Measurements from ENCODE around the gene AP2S1.

AP2S1 gene

DNA sequence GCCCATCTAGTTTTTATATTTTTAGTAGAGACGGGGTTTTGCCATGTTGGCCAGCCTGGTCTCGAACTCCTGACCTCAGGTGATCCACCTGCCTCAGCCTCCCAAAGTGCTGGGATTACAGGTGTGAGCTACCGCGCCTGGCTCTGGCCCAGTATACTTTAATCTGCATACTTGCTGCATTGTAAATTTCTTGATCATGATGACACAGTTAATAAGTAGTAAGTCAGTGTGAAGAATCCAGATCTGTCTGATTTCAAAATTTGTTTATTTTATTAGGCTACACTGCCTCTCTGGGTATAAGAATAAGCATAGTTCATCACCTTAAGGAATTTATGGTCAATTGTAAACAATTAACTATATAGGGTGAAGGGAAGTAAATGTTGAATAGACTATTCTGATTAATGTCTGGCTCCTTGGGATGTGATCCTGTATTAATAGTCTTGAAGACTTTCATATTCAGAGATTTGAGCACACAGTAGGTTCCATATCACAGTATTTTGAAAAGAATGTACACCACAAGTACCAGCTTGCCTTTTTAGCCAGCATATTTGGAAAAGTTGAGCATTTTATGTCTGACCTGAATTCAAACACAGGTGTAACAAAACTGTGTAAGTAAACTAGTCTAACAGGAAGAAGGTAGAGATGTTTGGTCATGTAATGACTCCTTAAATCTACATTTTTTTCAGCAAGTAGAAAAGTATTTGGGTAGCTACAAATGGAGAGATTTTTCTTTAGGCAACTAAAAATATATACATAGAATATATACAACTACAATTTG lies 17.6 kb upstream of the AP2S1 start:
- in situ Hi-C loops (cut with MboI; ENCODE audit: low sequenced_read_pairs) = loop anchor here (25.0 kb wide), 1 partner anchor 119 kb away; no protein-coding TSS in a partner anchor

DNA sequence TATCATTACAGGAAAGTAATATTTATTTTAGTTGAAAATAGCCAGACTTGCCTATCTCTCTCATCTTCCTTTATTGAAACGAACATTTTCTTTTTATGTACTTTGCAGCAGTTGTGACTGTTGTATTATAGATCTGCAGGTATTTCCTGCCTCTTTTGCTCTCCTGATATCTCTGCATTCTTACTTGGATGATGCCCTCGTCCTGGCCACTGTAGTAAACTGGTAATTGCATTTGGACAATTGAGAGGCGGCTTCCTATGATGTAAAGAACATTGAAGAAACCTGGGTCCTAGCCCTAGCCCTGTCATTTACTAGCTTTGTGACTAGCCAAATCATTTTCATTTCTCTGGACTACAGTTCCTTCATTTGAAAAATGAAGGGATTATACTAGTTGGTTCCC lies 16.5 kb upstream of the AP2S1 start:
- in situ Hi-C loops (cut with MboI; ENCODE audit: low sequenced_read_pairs) = loop anchor here (25.0 kb wide), 1 partner anchor 120 kb away; no protein-coding TSS in a partner anchor

DNA sequence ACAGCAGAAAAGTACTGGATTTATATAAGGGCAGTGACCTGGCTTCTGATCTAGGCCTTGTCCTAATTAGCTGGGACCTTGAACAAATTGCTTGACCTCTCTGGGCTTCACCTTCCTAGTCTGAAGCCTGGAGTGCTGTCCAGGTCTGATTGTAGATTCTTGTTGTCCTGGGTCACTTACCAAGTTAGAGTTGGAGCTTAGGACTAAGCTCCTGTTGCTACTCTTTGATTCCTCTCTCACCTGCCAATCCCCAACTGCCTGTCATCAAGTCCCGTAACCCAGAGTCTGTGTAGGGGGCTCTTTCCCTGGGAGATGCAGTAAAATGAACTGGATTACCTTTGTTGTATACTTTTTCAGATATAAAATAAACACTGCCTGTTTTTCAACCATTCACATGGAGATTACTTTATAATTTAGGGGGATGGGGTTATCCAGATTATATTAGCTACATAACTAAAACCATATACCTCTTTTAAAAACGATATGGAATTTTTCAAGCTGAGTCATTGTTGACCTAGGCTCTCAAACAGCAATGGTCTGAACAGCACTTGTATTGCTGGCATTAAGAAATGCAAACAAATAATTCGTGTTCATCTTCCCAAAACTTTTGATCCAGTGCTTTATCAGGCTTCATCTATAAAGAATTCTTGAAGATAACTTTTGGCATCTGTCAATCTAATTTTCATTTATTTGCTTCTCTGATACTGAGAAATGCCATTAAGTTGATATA lies 15.9 kb upstream of the AP2S1 start:
- in situ Hi-C loops (cut with MboI; ENCODE audit: low sequenced_read_pairs) = loop anchor here (25.0 kb wide), 1 partner anchor 121 kb away; no protein-coding TSS in a partner anchor

DNA sequence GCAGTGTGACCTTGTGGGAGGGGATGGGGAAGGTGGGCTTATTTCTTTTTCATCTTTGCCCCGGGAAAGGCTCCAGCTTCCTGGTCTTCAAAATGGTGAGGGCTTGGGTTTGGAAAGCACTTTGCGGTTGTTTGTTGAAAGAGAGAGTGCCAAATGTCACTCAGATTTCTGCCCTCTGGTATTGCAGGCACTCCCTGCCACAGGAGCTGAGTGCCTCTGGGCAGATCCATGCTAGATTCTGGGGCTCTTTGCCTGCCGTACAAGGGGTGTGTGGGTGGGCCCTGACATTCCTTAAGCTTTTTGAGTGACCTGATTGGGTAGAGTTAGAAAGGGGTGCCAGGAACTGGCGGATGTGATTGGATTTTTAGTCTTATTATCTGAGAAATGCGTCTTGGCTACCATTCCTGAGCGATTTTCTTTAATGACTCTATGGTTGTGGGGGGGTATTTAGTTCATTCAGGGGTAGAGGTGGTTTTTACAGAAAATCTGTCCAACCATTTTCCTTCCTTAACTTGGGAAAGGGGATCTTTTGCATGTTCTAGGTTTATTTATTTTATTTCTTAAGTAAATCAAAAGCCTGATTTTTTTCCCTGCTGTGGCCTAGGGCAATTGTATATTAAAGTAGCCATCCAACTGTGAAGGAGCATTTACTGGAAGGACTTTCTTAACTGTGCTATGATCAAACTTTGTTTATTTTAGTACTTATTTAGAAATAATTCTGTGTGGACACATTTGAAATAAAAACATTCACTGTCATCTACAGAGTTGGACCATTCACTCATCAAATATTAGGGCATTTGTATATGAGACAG lies 13.4 kb upstream of the AP2S1 start:
- in situ Hi-C loops (cut with MboI; ENCODE audit: low sequenced_read_pairs) = loop anchor here (25.0 kb wide), 1 partner anchor 123 kb away; no protein-coding TSS in a partner anchor

DNA sequence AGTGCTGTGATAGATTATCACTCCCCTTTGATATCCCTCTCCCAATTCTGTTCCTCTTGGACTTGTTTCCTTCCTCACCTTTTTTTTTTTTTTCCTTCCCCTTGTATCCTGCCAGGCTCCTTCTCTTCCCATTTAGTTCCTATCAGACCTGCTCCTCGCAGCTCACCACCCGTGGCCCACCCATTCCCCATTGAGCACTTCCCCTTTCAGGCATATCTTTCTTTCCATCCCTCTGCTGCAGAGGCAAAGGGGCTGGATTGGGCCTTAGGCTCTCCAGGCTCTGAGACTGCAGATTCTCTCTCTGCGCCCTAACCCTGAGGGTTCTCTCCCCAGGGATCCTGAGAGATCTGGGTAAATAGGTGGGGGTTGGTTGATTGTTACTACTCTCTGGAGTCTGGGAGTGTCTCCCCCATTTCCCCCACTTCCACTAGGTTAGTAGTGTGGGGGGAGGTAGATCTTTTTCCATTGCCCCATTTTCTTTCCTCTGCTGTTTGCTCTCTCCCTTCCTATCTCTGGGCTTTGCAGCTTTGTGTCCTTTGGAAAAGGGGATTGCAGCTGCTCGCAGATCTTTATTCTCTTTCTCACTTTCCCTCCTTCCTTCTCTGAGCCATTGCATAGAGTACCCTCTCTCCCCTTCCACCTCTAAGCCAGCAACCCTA lies 12.5 kb upstream of the AP2S1 start:
- in situ Hi-C loops (cut with MboI; ENCODE audit: low sequenced_read_pairs) = loop anchor here (25.0 kb wide), 1 partner anchor 124 kb away; no protein-coding TSS in a partner anchor

DNA sequence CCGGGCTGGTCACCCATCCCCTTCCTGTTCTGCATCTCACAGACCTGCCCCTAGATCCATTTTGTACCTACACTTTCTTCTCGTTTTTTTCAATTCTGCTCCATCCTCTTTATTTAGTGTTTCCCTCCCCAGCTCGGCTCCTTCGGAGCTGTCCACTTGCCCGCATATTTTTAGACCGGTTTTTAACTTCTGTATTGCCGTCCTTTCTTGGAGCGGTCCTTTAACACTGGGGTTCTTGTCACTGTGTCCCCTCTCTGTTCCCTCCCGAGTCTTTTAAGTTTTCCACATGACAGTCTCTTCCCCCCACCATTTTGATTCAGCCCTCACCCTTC lies 11.8 kb upstream of the AP2S1 start:
- in situ Hi-C loops (cut with MboI; ENCODE audit: low sequenced_read_pairs) = loop anchor here (25.0 kb wide), 1 partner anchor 125 kb away; no protein-coding TSS in a partner anchor

DNA sequence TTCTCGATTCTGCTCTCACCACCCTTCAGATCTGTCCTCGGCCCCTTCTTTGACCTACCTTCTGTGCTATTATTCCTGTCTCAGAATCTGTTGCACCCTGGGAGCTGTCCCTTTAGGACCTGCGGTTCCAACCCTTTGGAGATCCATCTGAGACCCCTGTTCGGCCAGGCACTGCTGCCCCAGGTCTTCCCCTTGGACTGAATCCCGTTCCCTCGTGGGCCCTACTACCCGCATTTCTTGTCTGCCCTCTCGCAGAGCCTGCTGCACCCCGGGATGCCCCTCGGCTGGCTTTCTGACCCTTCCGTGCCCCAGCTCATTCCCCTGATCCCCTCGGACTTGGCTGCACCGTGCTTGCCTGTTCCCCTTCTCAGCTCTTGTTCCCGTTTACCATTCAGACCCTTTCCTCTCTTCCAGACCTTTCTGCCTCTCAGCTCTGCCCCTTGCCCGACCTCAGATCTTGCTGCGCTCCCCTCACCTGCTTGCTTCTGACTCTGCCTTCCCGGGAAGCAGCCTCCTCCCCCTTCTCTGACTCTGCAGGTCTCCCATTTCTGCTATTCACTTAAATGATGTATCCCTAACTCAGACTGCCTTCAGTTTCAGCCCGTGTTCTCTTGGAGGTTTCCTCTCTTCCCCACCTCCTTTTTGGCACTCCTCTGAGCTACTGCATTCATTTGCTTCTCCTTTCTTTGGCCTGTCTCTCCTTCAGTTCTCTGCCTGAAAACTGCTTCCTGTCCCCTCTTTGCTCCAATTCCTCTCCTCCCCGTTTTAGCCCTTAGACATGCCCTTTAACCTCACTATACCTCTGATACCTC lies 11.3 kb upstream of the AP2S1 start:
- in situ Hi-C loops (cut with MboI; ENCODE audit: low sequenced_read_pairs) = loop anchor here (25.0 kb wide), 1 partner anchor 125 kb away; no protein-coding TSS in a partner anchor

DNA sequence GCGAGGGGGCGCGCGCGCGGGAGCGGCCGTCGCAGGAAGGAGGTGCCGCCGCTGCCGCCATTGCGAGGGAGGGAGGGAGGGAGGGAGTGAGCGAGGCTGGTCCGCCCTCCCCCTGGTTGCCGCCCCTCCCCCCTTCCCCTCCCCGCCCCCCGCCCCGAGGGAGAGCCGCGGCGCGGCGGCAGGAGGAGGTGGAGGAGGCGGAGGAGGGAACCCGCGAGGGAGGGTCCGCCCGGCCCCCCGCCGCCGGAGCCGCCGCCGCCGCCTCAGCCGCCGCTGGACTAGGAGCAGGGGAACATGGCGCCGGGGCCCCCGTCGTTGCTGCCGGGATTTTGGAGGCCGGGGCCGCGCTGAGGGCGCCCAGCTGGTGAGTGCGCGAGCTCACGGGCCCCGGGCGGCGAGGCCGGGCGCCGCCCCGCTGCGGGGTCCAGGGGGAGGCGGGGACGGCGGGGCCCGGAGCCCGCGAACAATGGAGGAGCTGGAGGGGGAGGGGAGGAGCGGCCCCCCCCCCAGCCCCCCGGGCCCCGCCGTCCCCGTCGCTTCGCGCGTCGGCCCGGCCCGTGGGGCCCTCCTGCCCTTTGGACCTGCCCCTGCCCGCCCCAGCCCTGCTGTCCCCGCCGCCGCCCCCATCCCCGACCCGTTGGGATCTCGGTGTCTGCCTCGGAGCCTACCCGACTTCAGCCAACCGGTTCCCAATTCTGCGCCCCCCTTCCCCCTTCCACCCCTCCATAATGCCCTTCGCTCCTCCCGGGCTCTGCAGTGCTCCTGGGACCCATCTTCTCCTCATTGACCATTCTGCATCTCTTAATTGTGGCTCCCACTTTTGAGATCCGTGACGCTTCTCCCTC lies 10.4 kb upstream of the AP2S1 start, which contains the start of gene ARHGAP35:
Gene ARHGAP35 (plus strand): TSS at position 152 of the 845 bp plus-strand sequence. CDS start 57,679 bp downstream, outside the sequence.
- in situ Hi-C loops (cut with MboI; ENCODE audit: low sequenced_read_pairs) = loop anchor here (25.0 kb wide), 1 partner anchor 126 kb away; no protein-coding TSS in a partner anchor

DNA sequence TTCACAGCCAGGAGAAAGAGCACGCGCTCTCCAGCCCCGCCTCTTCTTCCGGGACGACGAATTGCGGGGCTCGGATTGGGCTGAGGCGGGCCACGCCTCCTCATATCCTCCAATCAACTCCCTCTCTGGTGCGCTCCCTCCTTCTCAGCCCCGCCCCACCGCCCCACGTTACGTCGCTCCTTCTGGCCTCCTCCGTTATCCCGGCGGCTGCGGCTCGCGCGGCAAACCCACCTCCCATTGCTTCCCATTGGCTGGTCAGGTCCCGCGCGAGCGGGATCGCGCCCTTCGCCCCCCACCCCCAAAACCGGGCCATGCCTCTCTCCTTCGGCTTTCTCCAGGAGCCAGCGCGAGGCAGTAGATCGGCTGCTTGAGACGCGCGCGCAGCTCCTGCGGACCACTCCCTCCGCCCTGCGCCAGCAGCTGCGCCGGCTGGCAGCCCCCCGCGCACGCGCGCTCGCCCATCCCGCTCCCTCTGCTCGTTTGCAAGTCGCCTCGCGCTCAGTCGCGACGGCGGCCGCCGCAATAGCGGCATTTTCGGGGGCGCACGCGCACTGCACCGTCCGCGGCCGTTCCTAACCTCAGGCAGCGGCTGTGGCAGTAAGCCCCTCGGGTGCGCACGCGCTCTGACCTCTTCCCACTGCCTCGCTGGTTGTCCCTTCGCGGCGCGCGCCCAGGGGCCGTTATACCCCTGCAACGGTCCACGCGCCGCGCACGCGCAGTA lies 9.6 kb upstream of the AP2S1 start:
- in situ Hi-C loops (cut with MboI; ENCODE audit: low sequenced_read_pairs) = loop anchor here (25.0 kb wide), 1 partner anchor 127 kb away; no protein-coding TSS in a partner anchor

DNA sequence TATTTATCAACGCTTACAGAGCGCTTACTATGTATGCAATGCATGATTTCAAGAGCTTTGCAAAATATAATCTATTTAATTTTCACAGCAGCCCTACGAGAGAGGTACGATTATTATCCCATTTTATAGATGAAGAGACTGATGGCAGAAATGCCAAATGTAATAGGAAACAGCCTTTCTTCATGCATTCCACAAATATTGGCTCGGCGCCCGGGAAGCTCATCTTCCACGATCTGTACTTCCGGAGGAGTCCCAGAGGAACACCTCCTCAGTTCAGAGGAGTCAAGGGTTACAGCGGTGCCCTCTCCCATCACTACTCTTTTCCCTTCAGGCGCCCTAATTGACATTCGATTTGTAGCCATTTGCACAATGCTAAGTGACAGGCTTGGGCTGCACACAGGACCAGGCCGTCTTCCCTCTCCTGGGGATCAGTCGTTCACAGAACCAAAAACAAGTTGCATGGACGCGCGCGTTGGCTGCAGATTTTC lies 9.0 kb upstream of the AP2S1 start:
- in situ Hi-C loops (cut with MboI; ENCODE audit: low sequenced_read_pairs) = loop anchor here (25.0 kb wide), 1 partner anchor 128 kb away; no protein-coding TSS in a partner anchor

DNA sequence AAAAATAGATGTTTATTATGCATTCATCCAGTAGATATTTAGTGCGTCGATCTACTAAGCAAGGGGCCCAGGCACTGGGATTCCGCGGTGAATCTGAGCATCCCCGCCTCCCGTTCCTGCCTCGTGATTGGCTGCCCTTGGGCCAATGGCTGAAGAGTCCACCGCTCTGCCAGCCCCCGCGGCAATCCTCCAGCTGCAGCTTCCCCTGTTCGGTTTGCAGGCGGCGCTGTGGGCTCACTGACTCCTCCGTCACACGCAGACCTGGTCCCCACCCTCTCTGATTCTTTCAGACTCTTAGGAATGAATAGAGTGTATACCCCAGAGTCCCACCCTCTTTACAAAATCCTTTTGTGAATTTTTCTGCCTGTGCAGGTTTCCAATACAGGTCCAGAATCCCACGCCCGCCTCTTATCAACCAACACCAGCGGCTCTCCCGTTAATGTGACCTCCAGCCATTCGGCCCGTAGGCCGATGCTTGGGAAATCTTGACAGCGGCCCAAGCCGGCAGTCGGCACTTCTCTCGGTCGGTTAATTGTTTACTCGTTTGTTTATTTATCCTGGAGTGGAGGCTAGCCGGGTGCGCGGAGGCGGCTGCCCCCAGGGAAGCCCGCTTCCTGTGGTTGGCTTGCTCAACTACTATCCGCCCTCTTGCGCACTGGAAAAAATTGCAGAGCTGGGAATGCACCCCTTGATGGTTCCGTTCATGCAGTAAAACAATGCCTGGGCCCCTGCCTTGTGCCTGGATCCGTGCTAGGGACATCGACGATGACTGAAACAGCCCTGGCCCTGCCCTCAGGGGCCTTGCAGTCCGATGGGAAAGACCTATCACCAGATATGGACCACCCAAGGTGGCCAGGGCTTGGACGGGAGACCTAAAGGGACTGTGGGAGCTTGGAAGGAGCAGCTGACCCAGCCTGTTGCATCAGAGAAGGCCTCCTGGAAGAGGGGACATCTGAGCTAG lies 5.7 kb upstream of the AP2S1 start:
- in situ Hi-C loops (cut with MboI; ENCODE audit: low sequenced_read_pairs) = loop anchor here (25.0 kb wide), 1 partner anchor 131 kb away; no protein-coding TSS in a partner anchor

DNA sequence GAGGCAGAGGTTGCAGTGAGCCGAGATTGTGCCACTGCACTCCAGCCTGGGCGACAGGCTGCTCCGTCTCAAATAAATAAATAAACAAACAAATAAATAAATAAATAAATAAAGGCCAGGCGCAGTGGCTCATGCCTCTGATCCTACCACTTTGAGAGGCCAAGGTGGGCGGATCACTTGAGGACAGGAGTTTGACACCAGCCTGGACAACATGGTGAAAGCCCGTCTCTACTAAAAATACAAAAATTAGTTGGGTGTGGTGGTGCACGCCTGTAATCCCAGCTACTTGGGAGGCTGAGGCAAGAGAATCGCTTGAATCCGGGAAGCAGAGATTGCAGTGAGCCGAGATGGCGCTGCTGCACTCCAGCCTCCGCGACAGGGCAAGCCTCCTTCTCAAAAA lies 4.1 kb upstream of the AP2S1 start:
- in situ Hi-C loops (cut with MboI; ENCODE audit: low sequenced_read_pairs) = loop anchor here (25.0 kb wide), 1 partner anchor 133 kb away; no protein-coding TSS in a partner anchor

DNA sequence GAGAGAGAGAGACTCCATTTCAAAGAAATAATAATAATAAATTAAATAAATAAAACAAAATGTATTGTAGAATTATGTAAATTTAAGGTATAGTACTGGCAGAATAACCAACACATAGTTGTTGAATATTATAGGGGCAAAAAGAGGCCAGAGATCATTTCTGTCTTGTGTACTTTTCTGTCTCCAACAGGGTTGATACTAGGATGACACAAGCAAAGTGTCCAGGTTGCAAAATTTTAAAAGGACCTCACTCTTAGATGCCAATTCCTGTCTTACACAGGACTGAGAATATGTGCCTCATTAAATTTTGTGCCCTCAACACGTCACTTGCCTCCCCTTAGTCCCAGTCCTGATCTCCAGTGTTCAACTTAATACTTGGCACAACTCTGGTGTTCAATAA lies 2.2 kb upstream of the AP2S1 start:
- in situ Hi-C loops (cut with MboI; ENCODE audit: low sequenced_read_pairs) = loop anchor here (25.0 kb wide), 1 partner anchor 134 kb away; no protein-coding TSS in a partner anchor

DNA sequence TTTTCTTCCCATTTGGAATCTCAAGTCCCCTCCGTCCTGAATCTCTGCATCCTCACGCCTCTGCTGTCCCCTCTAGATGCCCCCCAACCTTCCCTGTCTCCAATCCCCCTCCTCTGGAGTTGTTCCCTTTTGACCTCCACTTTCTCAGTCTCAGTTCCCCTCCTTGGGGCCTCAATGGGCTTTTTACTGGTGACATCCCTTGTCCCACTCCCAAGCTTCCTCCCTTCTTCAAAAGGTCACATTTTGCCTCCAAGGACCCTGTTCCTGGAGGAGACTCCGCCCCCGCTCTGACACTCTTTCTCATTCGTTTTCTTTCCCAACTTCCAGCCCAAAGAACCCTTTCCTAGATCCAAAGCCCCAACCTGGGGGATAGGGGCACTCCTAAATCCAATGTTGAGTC lies 1.0 kb downstream of the AP2S1 start:
- in situ Hi-C loops (cut with MboI; ENCODE audit: low sequenced_read_pairs) = loop anchor here (25.0 kb wide), 1 partner anchor 138 kb away; no protein-coding TSS in a partner anchor

DNA sequence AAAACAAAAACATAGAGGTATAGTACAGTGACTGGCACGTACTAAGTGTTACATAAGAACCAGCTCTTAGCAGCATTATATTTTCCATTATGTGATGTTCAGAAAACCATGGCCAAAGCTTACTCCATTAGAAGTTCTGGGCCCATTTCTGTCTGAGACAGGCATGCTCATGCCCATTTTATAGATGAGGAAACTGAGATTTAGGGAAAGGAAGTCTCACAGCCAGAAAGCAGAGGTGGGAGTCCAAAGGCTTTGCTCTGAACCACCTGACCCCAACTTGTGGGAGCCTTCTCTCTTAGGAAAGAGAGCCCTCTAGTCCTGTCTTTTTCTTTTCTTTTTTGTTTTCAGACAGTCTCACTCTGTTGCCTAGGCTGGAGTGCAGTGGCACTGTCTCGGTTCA lies 2.3 kb downstream of the AP2S1 start:
- in situ Hi-C loops (cut with MboI; ENCODE audit: low sequenced_read_pairs) = no loop called here

DNA sequence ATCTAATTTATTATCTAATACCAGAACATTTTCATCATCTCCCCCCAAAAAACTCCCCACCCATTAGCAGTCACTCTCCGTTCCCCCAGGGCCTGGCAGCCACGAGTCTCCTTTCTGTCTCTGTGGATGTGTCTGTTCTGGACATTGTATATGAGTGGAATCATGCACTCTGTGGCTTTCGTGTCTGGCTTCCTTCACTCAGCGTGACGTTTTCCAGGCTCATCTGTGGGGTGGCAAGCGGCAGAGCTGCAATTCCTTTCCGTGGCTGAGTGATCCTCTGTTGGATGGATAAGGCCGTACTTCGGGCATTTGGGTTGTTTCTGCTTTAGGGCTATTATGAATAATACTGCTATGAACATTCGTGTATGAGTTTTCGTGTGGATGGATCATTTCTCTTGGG lies 3.1 kb downstream of the AP2S1 start:
- in situ Hi-C loops (cut with MboI; ENCODE audit: low sequenced_read_pairs) = no loop called here

All from hTERT RPE-1 (cell line).